GM10847 (cell line): ENCODE results near the gene EFEMP2.

ENCODE experiments used
- POLR2A ChIP-seq: IDR thresholded peaks from 2 replicates; pipeline ENCODE4 v1.6.1; 2011; ENCODE audit not compliant: insufficient read length; ENCODE audit errors: extremely low read depth

Gene EFEMP2

GRCh38 chr11:65911682-65912568, 39.3 kb upstream of the EFEMP2 start:
- no peak for TF ChIP-seq POLR2A

GRCh38 chr11:65907878-65908277, 35.3 kb upstream of the EFEMP2 start:
- TF ChIP-seq POLR2A: no peak

- TF ChIP-seq POLR2A: no peak
These were observed 34.0 kb upstream of the EFEMP2 start for GRCh38 chr11:65906602-65907001.

GRCh38 chr11:65903715-65904114, 31.1 kb upstream of the EFEMP2 start:
- no peak for TF ChIP-seq POLR2A

GRCh38 chr11:65903068-65903481, 30.5 kb upstream of the EFEMP2 start:
- TF ChIP-seq POLR2A: no peak

- TF ChIP-seq POLR2A: no peak
These were observed 28.2 kb upstream of the EFEMP2 start for GRCh38 chr11:65900899-65901180.

- peak; percentile 58 for TF ChIP-seq POLR2A
These were observed 27.7 kb upstream of the EFEMP2 start, which contains the start of gene FOSL1 for GRCh38 chr11:65900125-65900898. TSS of gene FOSL1 (minus strand) at chr11:65900388. CDS start at chr11:65900339, 49 bp downstream.

- TF ChIP-seq POLR2A: no peak
These were observed 26.9 kb upstream of the EFEMP2 start for GRCh38 chr11:65899356-65900124.

- TF ChIP-seq POLR2A: no peak
These were observed 26.2 kb upstream of the EFEMP2 start for GRCh38 chr11:65898656-65899355.

GRCh38 chr11:65897020-65897471, 24.4 kb upstream of the EFEMP2 start:
- no peak for TF ChIP-seq POLR2A

- no peak for TF ChIP-seq POLR2A
These were observed 23.7 kb upstream of the EFEMP2 start for GRCh38 chr11:65896034-65896999.

- no peak for TF ChIP-seq POLR2A
These were observed 22.9 kb upstream of the EFEMP2 start for GRCh38 chr11:65895482-65895981.

GRCh38 chr11:65894034-65894591, 21.5 kb upstream of the EFEMP2 start:
- peak; percentile 28 for TF ChIP-seq POLR2A
